D721Med (cell line): ENCODE measurements around the gene TCTN1.
"Not testable (repeated sequence)": the region's sequence is repeated elsewhere in the genome, so short reads cannot be mapped to it uniquely, and the experiment has no call there.

Experiments
- DNase-seq: peaks from one replicate; pipeline ENCODE4 v3.0.0; 2011; ENCODE audit warnings: low spot score; ENCODE audit not compliant: insufficient read length
- FAIRE-seq: peaks from 2 replicates; lab custom pipeline; 2011; peaks lifted over from hg19 to GRCh38; lab: Jason Lieb, UNC
- CTCF ChIP-seq: IDR thresholded peaks from 2 replicates; pipeline ENCODE4 v1.5.1; 2012; ENCODE audit warnings: mild to moderate bottlenecking, control low read depth; ENCODE audit not compliant: insufficient read depth; ENCODE audit errors: missing control alignments

The TCTN1 gene

GRCh38 chr12:110574044-110574443, 39.9 kb upstream of the TCTN1 start:
- FAIRE-seq (no peak), DNase-seq (no peak)
- no peak for TF ChIP-seq CTCF

GRCh38 chr12:110574717-110575230, 39.2 kb upstream of the TCTN1 start:
- DNase-seq, FAIRE-seq: not testable (repeated sequence)

- DNase-seq (no peak), FAIRE-seq (no peak)
- TF ChIP-seq CTCF = no peak
These were observed 38.6 kb upstream of the TCTN1 start for GRCh38 chr12:110575326-110575725.

GRCh38 chr12:110576504-110576903, 37.4 kb upstream of the TCTN1 start:
- DNase-seq = no peak
- no peak for FAIRE-seq
- TF ChIP-seq CTCF = no peak

- DNase-seq (no peak), FAIRE-seq (no peak)
- no peak for TF ChIP-seq CTCF
These were observed 35.9 kb upstream of the TCTN1 start for GRCh38 chr12:110577864-110578693.

GRCh38 chr12:110578694-110579534, 35.0 kb upstream of the TCTN1 start:
- FAIRE-seq (no peak), DNase-seq (no peak)
- TF ChIP-seq CTCF = no peak

- no peak for TF ChIP-seq CTCF
- FAIRE-seq (no peak), DNase-seq (no peak)
These were observed 34.2 kb upstream of the TCTN1 start for GRCh38 chr12:110579535-110580253.
